ENCODE results near the gene BLVRA.

BLVRA gene

GRCh38 chr7:43758822-43759683 is 573 bp downstream of the BLVRA start:
- no peak for TF ChIP-seq CTCF (IDR thresholded peaks at IDR 0.05)
- Histone ChIP-seq H3K9ac (peak overlapping the region; percentile 65), H3K79me2 (no peaks in the 10 kb centered on the region), H3K36me3 (ENCODE audit: control insufficient read depth, insufficient read depth, low read length) (no peaks in the 10 kb centered on the region), H3K4me2 (ENCODE audit: low read length) (peak overlapping the region; percentile 69), H3K9me3 (ENCODE audit: control insufficient read depth, low read length) (no peaks in the 10 kb centered on the region), H3K27ac (peak overlapping the region; percentile 37), H2AFZ (peak overlapping the region; percentile 82), H3K4me1 (peaks cover 7% of the 10 kb centered on the region), H3K27me3 (ENCODE audit: control insufficient read depth, insufficient read depth, low read length) (no peaks in the 10 kb centered on the region), H3K4me3 (ENCODE audit: low read depth, low read length) (peak overlapping the region; percentile 76)

DNA sequence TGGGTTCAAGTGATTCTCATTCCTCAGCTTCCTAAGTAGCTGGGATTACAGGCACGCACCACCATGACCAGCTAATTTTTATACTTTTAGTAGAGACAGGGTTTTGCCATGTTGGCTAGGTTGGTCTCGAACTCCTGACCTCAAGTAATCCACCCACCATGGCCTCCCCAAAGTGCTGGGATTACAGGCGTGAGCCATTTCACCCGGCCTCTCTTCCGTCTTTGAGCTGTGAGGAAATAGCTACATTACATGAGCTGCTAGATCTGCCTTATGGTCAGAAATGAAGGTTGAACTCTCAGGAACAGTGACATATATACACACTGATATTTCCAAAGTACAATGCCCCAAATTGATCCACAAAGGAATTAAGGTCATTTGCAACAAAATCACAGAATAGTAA is 2.4 kb downstream of the BLVRA start:
- no peak overlapping the region for H3K4me2 ChIP-seq (ENCODE audit: low read length)
- H2AFZ ChIP-seq: no peak overlapping the region
- H3K4me3 ChIP-seq (ENCODE audit: low read depth, low read length): no peak overlapping the region
- no peak overlapping the region for H3K27ac ChIP-seq
- H3K4me1 ChIP-seq: peaks cover 10% of the 10 kb centered on the region
- no peaks in the 10 kb centered on the region for H3K79me2 ChIP-seq
- H3K9me3 ChIP-seq (ENCODE audit: control insufficient read depth, low read length): no peaks in the 10 kb centered on the region
- H3K9ac ChIP-seq: no peak overlapping the region
- no peaks in the 10 kb centered on the region for H3K36me3 ChIP-seq (ENCODE audit: control insufficient read depth, insufficient read depth, low read length)
- TF ChIP-seq CTCF (IDR thresholded peaks at IDR 0.05): no peak
- H3K27me3 ChIP-seq (ENCODE audit: control insufficient read depth, insufficient read depth, low read length): no peaks in the 10 kb centered on the region

DNA sequence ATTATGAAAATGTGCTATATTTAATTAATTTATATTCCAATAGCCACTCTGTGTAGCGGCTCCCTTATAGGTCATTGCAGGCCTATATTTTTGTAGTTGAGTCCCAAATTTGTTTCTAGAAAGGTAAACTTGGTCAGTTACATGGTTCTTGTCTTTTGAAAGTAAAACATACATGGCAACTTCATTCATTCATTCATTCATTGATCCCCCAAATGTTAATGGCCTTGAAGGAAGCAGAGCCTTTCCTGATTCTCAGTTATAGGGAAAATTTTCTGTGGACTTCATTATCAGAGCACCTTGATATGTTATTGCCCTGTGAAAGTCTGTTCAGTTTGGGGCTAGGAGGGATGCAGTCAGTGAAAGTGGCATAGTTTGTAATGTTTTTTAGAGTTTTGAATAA is 2.9 kb downstream of the BLVRA start:
- Histone ChIP-seq H3K4me3 (ENCODE audit: low read depth, low read length) (no peak overlapping the region), H3K36me3 (ENCODE audit: control insufficient read depth, insufficient read depth, low read length) (no peaks in the 10 kb centered on the region), H3K4me2 (ENCODE audit: low read length) (no peak overlapping the region), H3K27ac (no peak overlapping the region), H3K9me3 (ENCODE audit: control insufficient read depth, low read length) (no peaks in the 10 kb centered on the region), H2AFZ (no peak overlapping the region), H3K27me3 (ENCODE audit: control insufficient read depth, insufficient read depth, low read length) (no peaks in the 10 kb centered on the region), H3K9ac (no peak overlapping the region), H3K79me2 (no peaks in the 10 kb centered on the region), H3K4me1 (peaks cover 10% of the 10 kb centered on the region)
- no peak for TF ChIP-seq CTCF (IDR thresholded peaks at IDR 0.05)

DNA sequence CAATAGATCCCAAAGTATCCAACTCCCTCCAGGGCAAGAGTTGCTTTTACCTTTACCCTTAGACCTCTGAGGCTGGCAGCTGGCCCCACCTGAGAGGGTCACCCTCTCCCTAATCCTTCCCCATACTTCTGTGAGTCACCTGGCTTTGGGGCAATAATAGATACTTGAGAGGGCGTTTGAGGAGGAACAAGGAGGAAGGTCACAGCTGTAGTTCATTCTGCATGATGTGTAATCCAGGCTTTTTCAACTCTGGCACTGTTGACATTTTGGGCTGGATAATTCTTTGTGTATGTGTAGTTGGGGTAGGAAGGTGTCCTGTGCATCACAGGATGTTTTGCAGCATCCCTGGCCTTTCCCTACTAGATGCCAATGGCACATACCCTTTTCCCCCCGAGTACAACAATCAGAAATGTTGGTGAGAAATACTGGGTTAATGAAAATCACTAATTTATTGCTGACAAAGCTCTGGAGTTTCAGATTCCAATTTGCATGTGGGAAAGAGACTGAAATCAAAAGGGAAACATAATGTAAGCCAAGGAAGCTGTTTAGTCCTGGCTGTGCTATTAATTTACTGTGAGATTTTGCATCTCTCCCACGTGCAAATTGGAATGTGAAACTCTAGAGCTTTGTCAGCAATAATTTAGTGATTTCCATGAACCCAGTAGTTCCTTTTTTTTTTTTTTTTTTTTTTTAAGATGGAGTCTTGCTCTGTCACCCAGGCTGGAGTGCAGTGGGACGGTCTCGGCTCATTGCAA is 3.6 kb downstream of the BLVRA start:
- H3K4me1 ChIP-seq: peaks cover 8% of the 10 kb centered on the region

More for the DNA sequence above, 3.6 kb downstream of the BLVRA start:
- H3K9ac ChIP-seq: no peak overlapping the region
- no peak overlapping the region for H3K27ac ChIP-seq
- H3K4me3 ChIP-seq (ENCODE audit: low read depth, low read length): no peak overlapping the region
- no peaks in the 10 kb centered on the region for H3K9me3 ChIP-seq (ENCODE audit: control insufficient read depth, low read length)
- no peak overlapping the region for H2AFZ ChIP-seq
- peaks cover 7% of the 10 kb centered on the region for H3K79me2 ChIP-seq
- no peaks in the 10 kb centered on the region for H3K36me3 ChIP-seq (ENCODE audit: control insufficient read depth, insufficient read depth, low read length)
- TF ChIP-seq CTCF (IDR thresholded peaks at IDR 0.05): no peak
- no peaks in the 10 kb centered on the region for H3K27me3 ChIP-seq (ENCODE audit: control insufficient read depth, insufficient read depth, low read length)
- no peak overlapping the region for H3K4me2 ChIP-seq (ENCODE audit: low read length)
